H9 (cell line): ENCODE data around the gene DCTN3. TPM values are rescaled to one million over a fixed set of nuclear protein-coding genes. Genes with fewer than 3 reads are reported as not detected.

Experiments used
- DNase-seq: peaks from one replicate; pipeline ENCODE4 v3.0.0-alpha.2; 2017
- H2AFZ ChIP-seq: one replicate; pipeline ENCODE4 v1.6.1; 2013; ENCODE audit warnings: mild to moderate bottlenecking, low read length, control low read depth, moderate library complexity
- H2AK5ac ChIP-seq: 2 replicates; pipeline ENCODE4 v1.6.1; 2013; ENCODE audit warnings: low read length, control low read depth, mixed read lengths; ENCODE audit not compliant: insufficient read length
- H2BK120ac ChIP-seq: one replicate; pipeline ENCODE4 v1.6.1; 2013; ENCODE audit warnings: low read depth, mild to moderate bottlenecking, low read length, control low read depth, inconsistent platforms; ENCODE audit not compliant: poor library complexity, severe bottlenecking
- H2BK12ac ChIP-seq: 2 replicates; pipeline ENCODE4 v1.6.1; 2013; ENCODE audit warnings: low read length, control low read depth, mixed read lengths, low read depth; ENCODE audit not compliant: insufficient read length
- H2BK15ac ChIP-seq: 2 replicates; pipeline ENCODE4 v1.6.1; 2013; ENCODE audit warnings: low read depth, low read length, control low read depth
- H2BK20ac ChIP-seq: one replicate; pipeline ENCODE4 v1.6.1; 2013; ENCODE audit warnings: low read depth, mild to moderate bottlenecking, low read length, control low read depth, inconsistent platforms; ENCODE audit not compliant: poor library complexity, severe bottlenecking
- H2BK5ac ChIP-seq: 2 replicates; pipeline ENCODE4 v1.6.1; 2013; ENCODE audit warnings: low read length, control low read depth, mixed read lengths; ENCODE audit not compliant: insufficient read length
- H3K14ac ChIP-seq: 2 replicates; pipeline ENCODE4 v1.6.1; 2013; ENCODE audit warnings: low read length, control low read depth; ENCODE audit not compliant: insufficient read depth
- H3K18ac ChIP-seq: 2 replicates; pipeline ENCODE4 v1.6.1; 2013; ENCODE audit warnings: low read depth, mild to moderate bottlenecking, mixed read lengths, low read length, control low read depth; ENCODE audit not compliant: insufficient read length
- H3K23ac ChIP-seq: 2 replicates; pipeline ENCODE4 v1.6.1; 2013; ENCODE audit warnings: low read length, control low read depth, mixed read lengths, low read depth; ENCODE audit not compliant: insufficient read length
- H3K23me2 ChIP-seq: 2 replicates; pipeline ENCODE4 v1.6.1; 2013; ENCODE audit warnings: low read depth, mild to moderate bottlenecking, mixed read lengths, low read length, control low read depth; ENCODE audit not compliant: insufficient read length, poor library complexity, severe bottlenecking
- H3K27ac ChIP-seq: 2 replicates; pipeline ENCODE4 v1.5.1; 2013; ENCODE audit warnings: low read length, control low read depth, mixed read lengths, low read depth; ENCODE audit not compliant: insufficient read length
- H3K27me3 ChIP-seq: 2 replicates; pipeline ENCODE4 v1.6.1; 2013; ENCODE audit warnings: low read length, control low read depth, inconsistent platforms; ENCODE audit not compliant: insufficient read depth
- H3K4ac ChIP-seq: 2 replicates; pipeline ENCODE4 v1.6.1; 2013; ENCODE audit warnings: low read depth, mild to moderate bottlenecking, control low read depth, inconsistent platforms, low read length, moderate library complexity
- H3K4me1 ChIP-seq: 2 replicates; pipeline ENCODE4 v1.6.1; 2013; ENCODE audit warnings: low read length, control low read depth, inconsistent platforms; ENCODE audit not compliant: insufficient read depth
- H3K4me2 ChIP-seq: 2 replicates; pipeline ENCODE4 v1.6.1; 2013; ENCODE audit warnings: low read length, control low read depth, mixed read lengths; ENCODE audit not compliant: insufficient read length, insufficient read depth
- H3K56ac ChIP-seq: 2 replicates; pipeline ENCODE4 v1.6.1; 2013; ENCODE audit warnings: low read depth, mild to moderate bottlenecking, mixed read lengths, low read length, control low read depth; ENCODE audit not compliant: insufficient read length
- H3K79me1 ChIP-seq: 2 replicates; pipeline ENCODE4 v1.6.1; 2013; ENCODE audit warnings: low read depth, mild to moderate bottlenecking, moderate library complexity, low read length, control low read depth, inconsistent platforms; ENCODE audit not compliant: insufficient read depth, poor library complexity, severe bottlenecking
- H3K79me2 ChIP-seq: 2 replicates; pipeline ENCODE4 v1.6.1; 2013; ENCODE audit warnings: low read length, control low read depth, inconsistent platforms; ENCODE audit not compliant: insufficient read depth
- H3K9ac ChIP-seq: 2 replicates; pipeline ENCODE4 v1.6.1; 2013; ENCODE audit warnings: low read length, control low read depth, mixed read lengths; ENCODE audit not compliant: insufficient read length; ENCODE audit errors: extremely low read depth
- H3K9me3 ChIP-seq: one replicate; pipeline ENCODE4 v1.6.1; 2013; ENCODE audit warnings: low read depth, low read length, inconsistent platforms; ENCODE audit not compliant: control insufficient read depth
- H3T11ph ChIP-seq: one replicate; pipeline ENCODE4 v1.6.1; 2013; ENCODE audit warnings: mild to moderate bottlenecking, low read length, control low read depth, inconsistent platforms
- H4K20me1 ChIP-seq: one replicate; pipeline ENCODE4 v1.6.1; 2013; ENCODE audit not compliant: control insufficient read depth, insufficient read length, insufficient read depth
- H4K5ac ChIP-seq: 2 replicates; pipeline ENCODE4 v1.6.1; 2013; ENCODE audit warnings: low read depth, mild to moderate bottlenecking, mixed read lengths, low read length, control low read depth; ENCODE audit not compliant: insufficient read length
- H4K8ac ChIP-seq: replicated peaks from 2 replicates; pipeline ENCODE4 v1.6.1; 2013; ENCODE audit warnings: low read length, control low read depth, mixed read lengths, low read depth; ENCODE audit not compliant: insufficient read length
- H4K91ac ChIP-seq: 2 replicates; pipeline ENCODE4 v1.6.1; 2013; ENCODE audit warnings: low read depth, mild to moderate bottlenecking, moderate library complexity, mixed read lengths, low read length, control low read depth; ENCODE audit not compliant: insufficient read length
- H3K27ac Mint-ChIP-seq, 3 experiments: 2 replicates in 2 of 3; 3 replicates in 1 of 3; pipeline ENCODE4 v1.8.0; 2020 to 2021; ENCODE audit warnings: mixed read lengths in 3 of 3, mild to moderate bottlenecking in 1 of 3, moderate library complexity in 1 of 3
- H3K27me3 Mint-ChIP-seq: 2 replicates; pipeline ENCODE4 v1.8.0; 2021; ENCODE audit warnings: low read depth, mild to moderate bottlenecking, moderate library complexity, mixed read lengths
- H3K36me3 Mint-ChIP-seq, 3 experiments: 2 replicates in 2 of 3; 3 replicates in 1 of 3; pipeline ENCODE4 v1.8.0; 2020 to 2021; ENCODE audit warnings: low read depth in 3 of 3, mixed read lengths in 3 of 3; ENCODE audit not compliant: insufficient read depth in 1 of 3
- H3K4me1 Mint-ChIP-seq, 2 experiments: 2 replicates each; pipeline ENCODE4 v1.8.0; 2020; ENCODE audit warnings: mixed read lengths in 2 of 2
- H3K4me3 Mint-ChIP-seq, 2 experiments: 2 replicates in 1 of 2; 3 replicates in 1 of 2; pipeline ENCODE4 v1.8.0; 2020 to 2021; ENCODE audit warnings: mild to moderate bottlenecking in 2 of 2, mixed read lengths in 2 of 2, moderate library complexity in 1 of 2
- H3K9me3 Mint-ChIP-seq, 2 experiments: 2 replicates in 1 of 2; 3 replicates in 1 of 2; pipeline ENCODE4 v1.8.0; 2020; ENCODE audit warnings: mild to moderate bottlenecking in 2 of 2, mixed read lengths in 2 of 2, moderate library complexity in 1 of 2
- CTCF ChIP-seq: fragments of 200-600 bp; sonication (generic); conservative IDR thresholded peaks from 3 replicates; pipeline ENCODE4 v1.8.0; 2021; ENCODE audit warnings: antibody characterized with exemption, mild to moderate bottlenecking
- WGBS: extraction: QIAGEN DNeasy Blood & Tissue Kit; methylation state at CpG from one replicate; pipeline ENCODE4 v1.1.7; 2013; ENCODE audit warnings: missing lambda C conversion rate, low lambda C conversion rate, mixed read lengths; ENCODE audit not compliant: insufficient read length; ENCODE audit errors: extremely low coverage; 5-methylcytosine and 5-hydroxymethylcytosine counted together
- total RNA-seq: library from RNA; stranded (reverse); gene quantifications from 2 replicates; pipeline ENCODE4 v1.2.1, GENCODE V29; 2021

The DCTN3 gene
- total RNA-seq, 1 experiment from 2014 or later, result 40.0 TPM

- Mint-ChIP-seq H3K27me3 (no peaks in the 10 kb centered on the region; the same call in 1 of the 2 replicates), H3K36me3 (peaks cover 17 to 28% (median 24%) of the 10 kb centered on the region in 3 experiments; a peak in 6 of 7 replicates), H3K4me3 (peak overlapping the region; percentile 85 to 93), H3K4me1 (peaks cover 35 to 42% of the 10 kb centered on the region in 2 experiments), H3K27ac (peak overlapping the region in 2 of 3 experiments; percentile 40 to 94; a peak in 3 of 7 replicates), H3K9me3 (no peaks in the 10 kb centered on the region)
- Histone ChIP-seq H2BK5ac (no peak overlapping the region), H4K91ac (no peak overlapping the region), H4K8ac (no peak overlapping the region), H2BK15ac (no peak overlapping the region), H2AK5ac (no peak overlapping the region), H3K9ac (peak overlapping the region; percentile 28), H2AFZ (no peak overlapping the region), H3K23ac (no peak overlapping the region), H3T11ph (no peak overlapping the region), H3K4me2 (peak overlapping the region; percentile 94), H3K18ac (no peak overlapping the region), H3K27me3 (no peaks in the 10 kb centered on the region), H3K4me1 (peaks cover 10% of the 10 kb centered on the region; the same call in 1 of the 2 replicates), H3K79me1 (no peaks in the 10 kb centered on the region), H2BK12ac (no peak overlapping the region), H3K9me3 (no peaks in the 10 kb centered on the region), H4K5ac (no peak overlapping the region), H2BK20ac (no peak overlapping the region), H4K20me1 (no peaks in the 10 kb centered on the region), H3K4ac (no peak overlapping the region), H3K79me2 (peaks cover 2% of the 10 kb centered on the region; the same call in 1 of the 2 replicates), H3K14ac (no peak overlapping the region; the same call in 1 of the 2 replicates), H3K27ac (no peak overlapping the region), H3K23me2 (peaks cover 13% of the 10 kb centered on the region), H2BK120ac (no peak overlapping the region), H3K56ac (no peak overlapping the region)
- no peak for TF ChIP-seq CTCF
- WGBS, result no CpG with 5 or more reads among the region's 8 CpGs
- DNase-seq, result no peak
These were observed 26.7 kb upstream of the DCTN3 start for GRCh38 chr9:34647084-34647403.
